ENCODE results near the gene FCHSD2. TPM values are rescaled to one million over a fixed set of nuclear protein-coding genes. Genes with fewer than 3 reads are reported as not detected.

Gene FCHSD2
- total RNA-seq, 2 donors from 2014 or later, result 14.0 to 17.6 TPM

DNA sequence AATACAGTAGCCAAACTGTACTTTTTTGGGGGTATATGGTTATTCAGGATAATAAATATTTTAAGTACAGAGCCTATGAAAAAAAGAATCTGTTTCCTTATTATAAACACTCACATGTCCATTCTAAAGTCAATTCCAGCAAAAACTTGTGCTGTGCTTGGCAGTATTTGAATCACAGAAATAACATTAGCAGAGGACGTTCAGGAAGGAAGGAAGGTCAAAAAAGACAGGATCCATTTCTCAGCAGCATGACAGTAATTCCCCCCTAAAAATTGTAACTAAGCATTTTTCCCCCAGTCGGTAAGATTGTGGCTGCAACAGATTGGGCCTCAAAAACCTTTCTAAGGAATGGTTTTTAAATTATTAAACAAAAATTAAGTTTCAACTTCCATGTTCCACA, 203.1 kb downstream of the FCHSD2 start:
- H3K36me3 Mint-ChIP-seq (ENCODE audit: low read depth), result no peaks in the 10 kb centered on the region

DNA sequence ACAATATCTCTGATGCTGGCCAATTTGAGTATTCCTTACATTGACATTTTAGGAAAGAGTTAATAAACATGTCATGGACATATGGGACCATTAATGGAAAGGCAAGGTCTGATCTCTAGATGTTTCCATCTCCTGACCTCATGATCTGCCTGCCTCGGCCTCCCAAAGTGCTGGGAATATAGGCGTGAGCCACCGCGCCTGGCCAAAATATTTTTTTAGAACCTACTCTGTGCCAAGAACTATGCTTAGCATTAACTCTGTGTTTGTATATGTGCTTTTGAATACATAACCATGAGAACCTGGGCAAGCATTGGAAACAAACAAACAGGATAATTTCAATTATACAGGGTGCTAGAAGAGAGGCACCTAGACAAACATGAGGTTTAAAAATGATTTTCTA, 204.7 kb downstream of the FCHSD2 start:
- no peak overlapping the region for H3K27ac ChIP-seq (ENCODE audit: low read depth, low read length)
- H3K27ac Mint-ChIP-seq, result no peak overlapping the region
- no peaks in the 10 kb centered on the region for H3K36me3 Mint-ChIP-seq (ENCODE audit: low read depth)
- H3K27me3 Mint-ChIP-seq (ENCODE audit: insufficient read depth), result no peaks in the 10 kb centered on the region
- TF ChIP-seq, protein P1, sequence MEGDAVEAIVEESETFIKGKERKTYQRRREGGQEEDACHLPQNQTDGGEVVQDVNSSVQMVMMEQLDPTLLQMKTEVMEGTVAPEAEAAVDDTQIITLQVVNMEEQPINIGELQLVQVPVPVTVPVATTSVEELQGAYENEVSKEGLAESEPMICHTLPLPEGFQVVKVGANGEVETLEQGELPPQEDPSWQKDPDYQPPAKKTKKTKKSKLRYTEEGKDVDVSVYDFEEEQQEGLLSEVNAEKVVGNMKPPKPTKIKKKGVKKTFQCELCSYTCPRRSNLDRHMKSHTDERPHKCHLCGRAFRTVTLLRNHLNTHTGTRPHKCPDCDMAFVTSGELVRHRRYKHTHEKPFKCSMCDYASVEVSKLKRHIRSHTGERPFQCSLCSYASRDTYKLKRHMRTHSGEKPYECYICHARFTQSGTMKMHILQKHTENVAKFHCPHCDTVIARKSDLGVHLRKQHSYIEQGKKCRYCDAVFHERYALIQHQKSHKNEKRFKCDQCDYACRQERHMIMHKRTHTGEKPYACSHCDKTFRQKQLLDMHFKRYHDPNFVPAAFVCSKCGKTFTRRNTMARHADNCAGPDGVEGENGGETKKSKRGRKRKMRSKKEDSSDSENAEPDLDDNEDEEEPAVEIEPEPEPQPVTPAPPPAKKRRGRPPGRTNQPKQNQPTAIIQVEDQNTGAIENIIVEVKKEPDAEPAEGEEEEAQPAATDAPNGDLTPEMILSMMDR (conservative IDR thresholded peaks at IDR 0.05), result no peak
- no peaks in the 10 kb centered on the region for H3K36me3 ChIP-seq (ENCODE audit: control insufficient read depth, insufficient read depth, low read length)
- no peak overlapping the region for H3K9ac ChIP-seq (ENCODE audit: extremely low read depth, low read length, poor library complexity, severe bottlenecking)
- H3K4me3 ChIP-seq (ENCODE audit: low read length), result no peak overlapping the region
- H3K4me1 ChIP-seq (ENCODE audit: control insufficient read depth, insufficient read depth, low read length), result no peaks in the 10 kb centered on the region
- no peak for DNase-seq
- no peaks in the 10 kb centered on the region for H3K4me1 Mint-ChIP-seq
- no peaks in the 10 kb centered on the region for H3K27me3 ChIP-seq (ENCODE audit: control insufficient read depth, insufficient read depth, low read length, poor library complexity, severe bottlenecking)
- WGBS, 2 experiments (ENCODE audit: insufficient coverage in 1 of 2, insufficient read length in 1 of 2), result 99 to 100% methylated on average over 2 to 4 of the region's 4 CpGs
- no peaks in the 10 kb centered on the region for H3K9me3 ChIP-seq (ENCODE audit: control insufficient read depth, low read length)
- H3K4me3 Mint-ChIP-seq, result no peak overlapping the region
- no peaks in the 10 kb centered on the region for H3K9me3 Mint-ChIP-seq

More for the DNA sequence above, 203.1 kb downstream of the FCHSD2 start:
- DNase-seq, result no peak
- no peaks in the 10 kb centered on the region for H3K4me1 Mint-ChIP-seq
- Histone ChIP-seq H3K27ac (ENCODE audit: low read depth, low read length) (no peak overlapping the region), H3K36me3 (ENCODE audit: control insufficient read depth, insufficient read depth, low read length) (no peaks in the 10 kb centered on the region), H3K9ac (ENCODE audit: extremely low read depth, low read length, poor library complexity, severe bottlenecking) (no peak overlapping the region), H3K9me3 (ENCODE audit: control insufficient read depth, low read length) (no peaks in the 10 kb centered on the region), H3K4me1 (ENCODE audit: control insufficient read depth, insufficient read depth, low read length) (no peaks in the 10 kb centered on the region), H3K27me3 (ENCODE audit: control insufficient read depth, insufficient read depth, low read length, poor library complexity, severe bottlenecking) (no peaks in the 10 kb centered on the region), H3K4me3 (ENCODE audit: low read length) (no peak overlapping the region)
- H3K27me3 Mint-ChIP-seq (ENCODE audit: insufficient read depth), result no peaks in the 10 kb centered on the region
- H3K9me3 Mint-ChIP-seq, result no peaks in the 10 kb centered on the region
- TF ChIP-seq, protein P1 (conservative IDR thresholded peaks at IDR 0.05), result no peak
- H3K27ac Mint-ChIP-seq, result no peak overlapping the region
- 91 to 100% methylated on average over 1 to 2 of the region's 2 CpGs for WGBS, 2 experiments (ENCODE audit: insufficient coverage in 1 of 2, insufficient read length in 1 of 2)
- no peak overlapping the region for H3K4me3 Mint-ChIP-seq

DNA sequence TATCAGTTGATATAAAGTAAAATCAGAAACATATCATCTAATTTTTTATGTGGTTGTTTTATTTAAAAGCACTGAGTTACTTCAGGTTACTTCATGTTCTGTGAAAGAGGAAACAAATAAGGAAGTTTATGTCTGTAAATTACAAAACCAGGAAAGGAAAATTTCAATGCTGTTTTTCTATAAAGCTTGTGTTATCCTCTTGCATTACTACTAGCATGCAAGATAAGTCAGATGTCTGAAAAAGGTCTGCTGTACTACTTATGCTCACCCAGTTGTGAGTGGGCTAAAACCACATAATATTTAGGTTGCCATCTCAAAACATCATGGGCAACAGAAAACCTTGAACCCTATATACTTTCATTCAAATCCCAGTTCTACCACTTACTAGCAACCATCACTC, 206.4 kb downstream of the FCHSD2 start:
- Histone ChIP-seq H3K27me3 (ENCODE audit: control insufficient read depth, insufficient read depth, low read length, poor library complexity, severe bottlenecking) (no peaks in the 10 kb centered on the region), H3K4me1 (ENCODE audit: control insufficient read depth, insufficient read depth, low read length) (no peaks in the 10 kb centered on the region), H3K4me3 (ENCODE audit: low read length) (no peak overlapping the region), H3K9ac (ENCODE audit: extremely low read depth, low read length, poor library complexity, severe bottlenecking) (no peak overlapping the region), H3K9me3 (ENCODE audit: control insufficient read depth, low read length) (no peaks in the 10 kb centered on the region), H3K27ac (ENCODE audit: low read depth, low read length) (no peak overlapping the region), H3K36me3 (ENCODE audit: control insufficient read depth, insufficient read depth, low read length) (no peaks in the 10 kb centered on the region)
- H3K9me3 Mint-ChIP-seq, result no peaks in the 10 kb centered on the region
- H3K27ac Mint-ChIP-seq, result no peak overlapping the region
- TF ChIP-seq, protein P1 (conservative IDR thresholded peaks at IDR 0.05), result no peak
- H3K27me3 Mint-ChIP-seq (ENCODE audit: insufficient read depth), result no peaks in the 10 kb centered on the region
- H3K36me3 Mint-ChIP-seq (ENCODE audit: low read depth), result no peaks in the 10 kb centered on the region
- no peaks in the 10 kb centered on the region for H3K4me1 Mint-ChIP-seq
- DNase-seq, result no peak
- no peak overlapping the region for H3K4me3 Mint-ChIP-seq
